Activated naive CD8-positive, alpha-beta T cell (primary cell): ENCODE results near the gene MYH15.

ENCODE experiments used
- H3K27ac Mint-ChIP-seq: one replicate; pipeline ENCODE4 v1.8.0; 2021; ENCODE audit warnings: mixed read lengths
- H3K27me3 Mint-ChIP-seq: one replicate; pipeline ENCODE4 v1.8.0; 2021; ENCODE audit warnings: mixed read lengths
- H3K36me3 Mint-ChIP-seq: one replicate; pipeline ENCODE4 v1.8.0; 2021; ENCODE audit warnings: mixed read lengths
- H3K4me1 Mint-ChIP-seq: one replicate; pipeline ENCODE4 v1.8.0; 2021; ENCODE audit warnings: low read depth, mixed read lengths
- H3K4me3 Mint-ChIP-seq: one replicate; pipeline ENCODE4 v1.8.0; 2021; ENCODE audit warnings: mild to moderate bottlenecking, mixed read lengths
- H3K9me3 Mint-ChIP-seq: one replicate; pipeline ENCODE4 v1.8.0; 2021; ENCODE audit warnings: low read depth, mixed read lengths

MYH15 gene

GRCh38 chr3:108406063-108406660 lies 104.2 kb downstream of the MYH15 start:
- Mint-ChIP-seq H3K4me1 (no peaks in the 10 kb centered on the region), H3K27ac (no peak overlapping the region), H3K27me3 (no peaks in the 10 kb centered on the region), H3K4me3 (no peak overlapping the region), H3K9me3 (no peaks in the 10 kb centered on the region), H3K36me3 (no peaks in the 10 kb centered on the region)

GRCh38 chr3:108404368-108404767 lies 106.0 kb downstream of the MYH15 start:
- no peaks in the 10 kb centered on the region for H3K27me3 Mint-ChIP-seq

GRCh38 chr3:108403686-108404345 lies 106.6 kb downstream of the MYH15 start:
- no peak overlapping the region for H3K27ac Mint-ChIP-seq
- H3K4me3 Mint-ChIP-seq = no peak overlapping the region
- no peaks in the 10 kb centered on the region for H3K36me3 Mint-ChIP-seq
- H3K27me3 Mint-ChIP-seq = no peaks in the 10 kb centered on the region
- no peaks in the 10 kb centered on the region for H3K4me1 Mint-ChIP-seq
- peaks cover 5% of the 10 kb centered on the region for H3K9me3 Mint-ChIP-seq

More at GRCh38 chr3:108404368-108404767, 106.0 kb downstream of the MYH15 start:
- H3K4me3 Mint-ChIP-seq = no peak overlapping the region
- no peak overlapping the region for H3K27ac Mint-ChIP-seq
- H3K4me1 Mint-ChIP-seq = no peaks in the 10 kb centered on the region
- H3K36me3 Mint-ChIP-seq = no peaks in the 10 kb centered on the region
- peaks cover 5% of the 10 kb centered on the region for H3K9me3 Mint-ChIP-seq

GRCh38 chr3:108403198-108403597 lies 107.2 kb downstream of the MYH15 start:
- no peaks in the 10 kb centered on the region for H3K27me3 Mint-ChIP-seq

GRCh38 chr3:108401836-108402235 lies 108.6 kb downstream of the MYH15 start:
- Mint-ChIP-seq H3K9me3 (peaks cover 5% of the 10 kb centered on the region), H3K4me1 (no peaks in the 10 kb centered on the region), H3K4me3 (no peak overlapping the region), H3K36me3 (no peaks in the 10 kb centered on the region), H3K27ac (no peak overlapping the region), H3K27me3 (no peaks in the 10 kb centered on the region)

More at GRCh38 chr3:108403198-108403597, 107.2 kb downstream of the MYH15 start:
- H3K4me1 Mint-ChIP-seq = no peaks in the 10 kb centered on the region
- H3K27ac Mint-ChIP-seq = no peak overlapping the region
- H3K36me3 Mint-ChIP-seq = no peaks in the 10 kb centered on the region
- H3K4me3 Mint-ChIP-seq = no peak overlapping the region
- peaks cover 5% of the 10 kb centered on the region for H3K9me3 Mint-ChIP-seq

GRCh38 chr3:108398510-108398909 lies 111.9 kb downstream of the MYH15 start:
- no peaks in the 10 kb centered on the region for H3K4me1 Mint-ChIP-seq
- H3K9me3 Mint-ChIP-seq = peaks cover 5% of the 10 kb centered on the region
- no peaks in the 10 kb centered on the region for H3K36me3 Mint-ChIP-seq
- H3K27me3 Mint-ChIP-seq = no peaks in the 10 kb centered on the region
- no peak overlapping the region for H3K4me3 Mint-ChIP-seq
- H3K27ac Mint-ChIP-seq = no peak overlapping the region

- Mint-ChIP-seq H3K4me3 (no peak overlapping the region), H3K4me1 (no peaks in the 10 kb centered on the region), H3K9me3 (peaks cover 5% of the 10 kb centered on the region), H3K27me3 (peaks cover 4% of the 10 kb centered on the region), H3K36me3 (no peaks in the 10 kb centered on the region), H3K27ac (no peak overlapping the region)
Measured at GRCh38 chr3:108396336-108396735, 114.1 kb downstream of the MYH15 start.

- Mint-ChIP-seq H3K36me3 (no peaks in the 10 kb centered on the region), H3K27me3 (peaks cover 4% of the 10 kb centered on the region), H3K4me3 (no peak overlapping the region), H3K4me1 (no peaks in the 10 kb centered on the region), H3K27ac (no peak overlapping the region), H3K9me3 (peaks cover under 1% of the 10 kb centered on the region)
Measured at GRCh38 chr3:108394563-108394962, 115.8 kb downstream of the MYH15 start.

GRCh38 chr3:108394016-108394415 lies 116.4 kb downstream of the MYH15 start:
- Mint-ChIP-seq H3K27me3 (peaks cover 4% of the 10 kb centered on the region), H3K27ac (no peak overlapping the region), H3K9me3 (no peaks in the 10 kb centered on the region), H3K4me3 (no peak overlapping the region), H3K36me3 (no peaks in the 10 kb centered on the region), H3K4me1 (peaks cover 2% of the 10 kb centered on the region)

- Mint-ChIP-seq H3K4me3 (no peak overlapping the region), H3K4me1 (peaks cover 9% of the 10 kb centered on the region), H3K9me3 (no peaks in the 10 kb centered on the region), H3K36me3 (no peaks in the 10 kb centered on the region), H3K27me3 (peaks cover 4% of the 10 kb centered on the region), H3K27ac (no peak overlapping the region)
Measured at GRCh38 chr3:108393128-108393900, 117.1 kb downstream of the MYH15 start.

- H3K36me3 Mint-ChIP-seq = no peaks in the 10 kb centered on the region
- no peak overlapping the region for H3K4me3 Mint-ChIP-seq
- H3K27me3 Mint-ChIP-seq = peaks cover 4% of the 10 kb centered on the region
- H3K9me3 Mint-ChIP-seq = no peaks in the 10 kb centered on the region
- peaks cover 20% of the 10 kb centered on the region for H3K4me1 Mint-ChIP-seq
- no peak overlapping the region for H3K27ac Mint-ChIP-seq
Measured at GRCh38 chr3:108391917-108392593, 118.3 kb downstream of the MYH15 start.

GRCh38 chr3:108389372-108389771 lies 121.0 kb downstream of the MYH15 start:
- Mint-ChIP-seq H3K4me1 (peaks cover 26% of the 10 kb centered on the region), H3K4me3 (no peak overlapping the region), H3K27me3 (peaks cover 4% of the 10 kb centered on the region), H3K36me3 (no peaks in the 10 kb centered on the region), H3K27ac (peak overlapping the region; percentile 2), H3K9me3 (no peaks in the 10 kb centered on the region)

GRCh38 chr3:108388136-108389132 lies 122.0 kb downstream of the MYH15 start:
- H3K36me3 Mint-ChIP-seq = no peaks in the 10 kb centered on the region
- no peaks in the 10 kb centered on the region for H3K9me3 Mint-ChIP-seq
- H3K4me1 Mint-ChIP-seq = peaks cover 26% of the 10 kb centered on the region
- peak overlapping the region; percentile 82 for H3K27ac Mint-ChIP-seq
- peaks cover 4% of the 10 kb centered on the region for H3K27me3 Mint-ChIP-seq
- H3K4me3 Mint-ChIP-seq = peak overlapping the region; percentile 4

- Mint-ChIP-seq H3K9me3 (no peaks in the 10 kb centered on the region), H3K27me3 (peaks cover 3% of the 10 kb centered on the region), H3K27ac (no peak overlapping the region), H3K36me3 (no peaks in the 10 kb centered on the region), H3K4me1 (peaks cover 26% of the 10 kb centered on the region), H3K4me3 (no peak overlapping the region)
Measured at GRCh38 chr3:108387063-108387462, 123.3 kb downstream of the MYH15 start.
